Right lung (tissue), 5 donors: ENCODE data around the gene TRIM33. TPM values are rescaled to one million over a fixed set of nuclear protein-coding genes. Genes with fewer than 3 reads are reported as not detected.
"Not testable (repeated sequence)": the region's sequence is repeated elsewhere in the genome, so short reads cannot be mapped to it uniquely, and the experiment has no call there.

ENCODE experiments used
- DNase-seq, 2 donors: peaks; one replicate each; pipeline ENCODE4 v3.0.0-alpha.2; 2013
- polyA plus RNA-seq, 5 donors: library from polyadenylated mRNA; unstranded; fragments of 120-200 nt; gene quantifications; one replicate each; pipeline versions ENCODE4 v1.2.1 to v1.2.3, GENCODE V29; 2013; ENCODE audit warnings: inconsistent platforms in 1 of 5, low replicate concordance in 1 of 5; ENCODE audit not compliant: insufficient read length in 5 of 5, insufficient read depth in 1 of 5

The TRIM33 gene
- polyA plus RNA-seq, 5 donors = 36.0 to 62.9 (median 54.5) TPM

- peak; percentile 9 to 12 for DNase-seq
Observed at GRCh38 chr1:114428083-114428754, 82.8 kb downstream of the TRIM33 start.

- no peak for DNase-seq
Observed at GRCh38 chr1:114427612-114428011, 83.4 kb downstream of the TRIM33 start.

GRCh38 chr1:114423455-114423854 is 87.5 kb downstream of the TRIM33 start:
- no peak for DNase-seq

GRCh38 chr1:114418948-114419347 is 92.1 kb downstream of the TRIM33 start:
- not testable (repeated sequence) for DNase-seq

- DNase-seq = no peak
Observed at GRCh38 chr1:114397601-114398000, 113.4 kb downstream of the TRIM33 start.

GRCh38 chr1:114395863-114396262 is 115.1 kb downstream of the TRIM33 start:
- DNase-seq = no peak

GRCh38 chr1:114390960-114391359 is 120.0 kb downstream of the TRIM33 start:
- no peak for DNase-seq

GRCh38 chr1:114390361-114390760 is 120.6 kb downstream of the TRIM33 start:
- DNase-seq = no peak

- DNase-seq = no peak
Observed at GRCh38 chr1:114388432-114389003, 122.5 kb downstream of the TRIM33 start.

- not testable (repeated sequence) for DNase-seq
Observed at GRCh38 chr1:114387585-114387984, 123.4 kb downstream of the TRIM33 start.

- no peak for DNase-seq
Observed at GRCh38 chr1:114387010-114387360, 124.0 kb downstream of the TRIM33 start.

- no peak for DNase-seq
Observed at GRCh38 chr1:114386129-114387009, 124.6 kb downstream of the TRIM33 start.

- DNase-seq = no peak
Observed at GRCh38 chr1:114384922-114385321, 126.1 kb downstream of the TRIM33 start.

GRCh38 chr1:114379987-114380386 is 131.0 kb downstream of the TRIM33 start:
- no peak for DNase-seq

GRCh38 chr1:114379358-114379757 is 131.6 kb downstream of the TRIM33 start:
- DNase-seq = no peak

- no peak for DNase-seq
Observed at GRCh38 chr1:114377356-114377755, 133.6 kb downstream of the TRIM33 start.

- DNase-seq = no peak
Observed at GRCh38 chr1:114369930-114370329, 141.1 kb downstream of the TRIM33 start.

- not testable (repeated sequence) for DNase-seq
Observed at GRCh38 chr1:114369266-114369919, 141.6 kb downstream of the TRIM33 start.

GRCh38 chr1:114368560-114369255 is 142.3 kb downstream of the TRIM33 start:
- DNase-seq = no peak

- no peak for DNase-seq
Observed at GRCh38 chr1:114367810-114368209, 143.2 kb downstream of the TRIM33 start.

GRCh38 chr1:114363230-114363629 is 147.8 kb downstream of the TRIM33 start:
- DNase-seq = not testable (repeated sequence)

GRCh38 chr1:114359791-114360190 is 151.2 kb downstream of the TRIM33 start:
- DNase-seq = no peak
